Measurements from ENCODE around the gene ATP6V0D1. TPM values are rescaled to one million over a fixed set of nuclear protein-coding genes. Genes with fewer than 3 reads are reported as not detected.

Gene ATP6V0D1
- total RNA-seq, 1 donor, result 158 TPM

GRCh38 chr16:67390816-67391423, 90.0 kb downstream of the ATP6V0D1 start:
- no peak overlapping the region for H3K4me2 ChIP-seq (ENCODE audit: insufficient read depth, low read length)
- no peaks in the 10 kb centered on the region for H3K36me3 ChIP-seq (ENCODE audit: insufficient read depth, low read length)
- DNase-seq (ENCODE audit: insufficient read length, low spot score, missing footprints), result no peak
- H3K4me3 ChIP-seq (ENCODE audit: insufficient read depth, low read length), result no peak overlapping the region
- no peaks in the 10 kb centered on the region for H3K9me3 ChIP-seq (ENCODE audit: low read depth, low read length)
- H3K4me1 ChIP-seq (ENCODE audit: insufficient read depth, low read length), result peaks cover 11% of the 10 kb centered on the region
- no peak overlapping the region for H2AFZ ChIP-seq (ENCODE audit: low read length)
- no peak overlapping the region for H3K27ac ChIP-seq (ENCODE audit: low read depth, low read length)
- TF ChIP-seq, protein P1, sequence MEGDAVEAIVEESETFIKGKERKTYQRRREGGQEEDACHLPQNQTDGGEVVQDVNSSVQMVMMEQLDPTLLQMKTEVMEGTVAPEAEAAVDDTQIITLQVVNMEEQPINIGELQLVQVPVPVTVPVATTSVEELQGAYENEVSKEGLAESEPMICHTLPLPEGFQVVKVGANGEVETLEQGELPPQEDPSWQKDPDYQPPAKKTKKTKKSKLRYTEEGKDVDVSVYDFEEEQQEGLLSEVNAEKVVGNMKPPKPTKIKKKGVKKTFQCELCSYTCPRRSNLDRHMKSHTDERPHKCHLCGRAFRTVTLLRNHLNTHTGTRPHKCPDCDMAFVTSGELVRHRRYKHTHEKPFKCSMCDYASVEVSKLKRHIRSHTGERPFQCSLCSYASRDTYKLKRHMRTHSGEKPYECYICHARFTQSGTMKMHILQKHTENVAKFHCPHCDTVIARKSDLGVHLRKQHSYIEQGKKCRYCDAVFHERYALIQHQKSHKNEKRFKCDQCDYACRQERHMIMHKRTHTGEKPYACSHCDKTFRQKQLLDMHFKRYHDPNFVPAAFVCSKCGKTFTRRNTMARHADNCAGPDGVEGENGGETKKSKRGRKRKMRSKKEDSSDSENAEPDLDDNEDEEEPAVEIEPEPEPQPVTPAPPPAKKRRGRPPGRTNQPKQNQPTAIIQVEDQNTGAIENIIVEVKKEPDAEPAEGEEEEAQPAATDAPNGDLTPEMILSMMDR (IDR thresholded peaks at IDR 0.05; ENCODE audit: extremely low read depth, low read depth, low read length), result no peak
- H3K79me2 ChIP-seq (ENCODE audit: insufficient read depth, low read length), result no peaks in the 10 kb centered on the region
- H4K20me1 ChIP-seq (ENCODE audit: insufficient read depth, low read length), result peaks cover 4% of the 10 kb centered on the region
- H3K27me3 ChIP-seq (ENCODE audit: insufficient read depth, low read length), result peaks cover 33% of the 10 kb centered on the region

DNA sequence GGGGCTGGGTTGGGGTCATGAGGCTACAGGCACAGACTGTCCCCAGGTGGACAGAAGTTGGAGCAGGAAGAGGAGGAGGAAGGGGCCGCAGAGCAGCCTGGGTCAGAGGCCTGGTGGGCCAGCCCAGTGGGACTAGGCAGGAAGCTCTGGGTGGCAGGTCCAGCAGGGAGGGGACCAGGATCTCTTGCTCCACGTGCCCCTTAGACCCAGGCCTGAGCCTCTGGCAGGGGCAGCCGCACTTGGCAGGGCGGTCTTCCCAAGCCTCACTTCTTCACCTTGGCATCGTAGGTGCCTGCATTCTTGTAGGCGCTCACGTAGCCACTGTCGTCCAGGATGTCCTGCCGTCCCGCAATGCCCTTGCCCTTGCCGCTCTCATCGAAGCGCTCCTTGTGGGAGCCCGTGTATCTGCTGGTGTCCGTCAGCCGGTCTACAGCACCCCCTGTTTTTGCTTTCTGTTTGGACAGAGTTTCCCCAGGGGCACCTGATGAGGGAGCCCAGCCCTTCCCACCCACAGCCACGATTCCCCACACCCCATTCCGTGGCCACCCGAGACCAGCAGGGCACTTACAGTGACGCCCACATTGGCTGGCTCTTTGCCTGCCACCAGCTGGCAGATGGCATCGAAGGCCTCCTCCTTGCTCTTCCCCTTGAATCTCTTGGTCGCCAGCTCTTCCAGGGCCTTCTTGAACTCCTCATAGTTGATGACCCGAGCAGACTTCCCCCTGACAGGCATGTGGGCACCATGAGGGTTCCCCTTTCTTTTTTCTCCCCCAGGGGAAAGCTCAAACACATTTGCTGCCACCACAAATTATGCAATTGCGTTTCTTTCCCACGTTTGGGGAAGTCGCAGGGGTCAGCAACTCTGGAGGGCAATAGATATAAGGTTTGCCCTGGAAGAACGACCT, 90.8 kb downstream of the ATP6V0D1 start:
- Histone ChIP-seq H3K36me3 (ENCODE audit: insufficient read depth, low read length) (no peaks in the 10 kb centered on the region), H3K4me3 (ENCODE audit: insufficient read depth, low read length) (no peak overlapping the region), H2AFZ (ENCODE audit: low read length) (no peak overlapping the region), H3K27me3 (ENCODE audit: insufficient read depth, low read length) (peaks cover 32% of the 10 kb centered on the region), H3K4me2 (ENCODE audit: insufficient read depth, low read length) (no peak overlapping the region), H3K79me2 (ENCODE audit: insufficient read depth, low read length) (no peaks in the 10 kb centered on the region), H3K27ac (ENCODE audit: low read depth, low read length) (no peak overlapping the region), H4K20me1 (ENCODE audit: insufficient read depth, low read length) (peaks cover 4% of the 10 kb centered on the region), H3K4me1 (ENCODE audit: insufficient read depth, low read length) (peaks cover 10% of the 10 kb centered on the region), H3K9me3 (ENCODE audit: low read depth, low read length) (no peaks in the 10 kb centered on the region)
- peak; percentile 46 for DNase-seq (ENCODE audit: insufficient read length, low spot score, missing footprints)
- TF ChIP-seq, protein P1 (IDR thresholded peaks at IDR 0.05; ENCODE audit: extremely low read depth, low read depth, low read length), result no peak

- Histone ChIP-seq H3K27ac (ENCODE audit: low read depth, low read length) (no peak overlapping the region), H3K4me2 (ENCODE audit: insufficient read depth, low read length) (no peak overlapping the region), H4K20me1 (ENCODE audit: insufficient read depth, low read length) (peaks cover 4% of the 10 kb centered on the region), H3K27me3 (ENCODE audit: insufficient read depth, low read length) (peaks cover 18% of the 10 kb centered on the region), H3K4me1 (ENCODE audit: insufficient read depth, low read length) (peaks cover 7% of the 10 kb centered on the region), H3K79me2 (ENCODE audit: insufficient read depth, low read length) (no peaks in the 10 kb centered on the region), H2AFZ (ENCODE audit: low read length) (no peak overlapping the region), H3K4me3 (ENCODE audit: insufficient read depth, low read length) (no peak overlapping the region), H3K36me3 (ENCODE audit: insufficient read depth, low read length) (no peaks in the 10 kb centered on the region), H3K9me3 (ENCODE audit: low read depth, low read length) (no peaks in the 10 kb centered on the region)
- DNase-seq (ENCODE audit: insufficient read length, low spot score, missing footprints), result peak; percentile 43
- TF ChIP-seq, protein P1 (IDR thresholded peaks at IDR 0.05; ENCODE audit: extremely low read depth, low read depth, low read length), result no peak
Measured at GRCh38 chr16:67388591-67388990, 92.4 kb downstream of the ATP6V0D1 start.

- H3K36me3 ChIP-seq (ENCODE audit: insufficient read depth, low read length), result no peaks in the 10 kb centered on the region
- H3K9me3 ChIP-seq (ENCODE audit: low read depth, low read length), result no peaks in the 10 kb centered on the region
- no peak overlapping the region for H3K4me3 ChIP-seq (ENCODE audit: insufficient read depth, low read length)
- no peak overlapping the region for H3K4me2 ChIP-seq (ENCODE audit: insufficient read depth, low read length)
- H3K79me2 ChIP-seq (ENCODE audit: insufficient read depth, low read length), result no peaks in the 10 kb centered on the region
- peaks cover 5% of the 10 kb centered on the region for H3K4me1 ChIP-seq (ENCODE audit: insufficient read depth, low read length)
- H4K20me1 ChIP-seq (ENCODE audit: insufficient read depth, low read length), result peaks cover 4% of the 10 kb centered on the region
- H2AFZ ChIP-seq (ENCODE audit: low read length), result no peak overlapping the region
- H3K27ac ChIP-seq (ENCODE audit: low read depth, low read length), result no peak overlapping the region
- H3K27me3 ChIP-seq (ENCODE audit: insufficient read depth, low read length), result peaks cover 17% of the 10 kb centered on the region
- TF ChIP-seq, protein P1 (IDR thresholded peaks at IDR 0.05; ENCODE audit: extremely low read depth, low read depth, low read length), result no peak
- peak; percentile 48 for DNase-seq (ENCODE audit: insufficient read length, low spot score, missing footprints)
Measured at GRCh38 chr16:67388191-67388590, 92.8 kb downstream of the ATP6V0D1 start.

All from osteoblast (primary cell).